Measurements from ENCODE around the gene ATP6V1A.

The ATP6V1A gene

GRCh38 chr3:113758389-113759024 is 11.7 kb downstream of the ATP6V1A start:
- no peak for DNase-seq
- no peak for TF ChIP-seq CTCF (IDR thresholded peaks at IDR 0.05; ENCODE audit: borderline replicate concordance, extremely low read depth, low read length, poor library complexity, severe bottlenecking)
- no peak for TF ChIP-seq EZH2 (IDR thresholded peaks at IDR 0.05; ENCODE audit: borderline replicate concordance, low read depth, low read length, severe bottlenecking)
- Histone ChIP-seq H3K79me2 (ENCODE audit: insufficient read depth, low read length) (peaks cover 9% of the 10 kb centered on the region), H3K4me2 (ENCODE audit: insufficient read depth, low read length) (no peak overlapping the region), H3K36me3 (ENCODE audit: insufficient read depth, low read length) (no peaks in the 10 kb centered on the region), H4K20me1 (ENCODE audit: insufficient read depth, low read length) (no peaks in the 10 kb centered on the region), H3K9ac (ENCODE audit: low read depth, low read length) (no peak overlapping the region), H3K9me3 (ENCODE audit: insufficient read depth, low read length, severe bottlenecking) (no peaks in the 10 kb centered on the region), H3K4me1 (ENCODE audit: insufficient read depth, low read length) (no peaks in the 10 kb centered on the region), H2AFZ (ENCODE audit: low read depth, low read length) (no peak overlapping the region), H3K27ac (ENCODE audit: low read length) (no peak overlapping the region), H3K27me3 (ENCODE audit: insufficient read depth, low read length, poor library complexity) (no peaks in the 10 kb centered on the region), H3K4me3 (ENCODE audit: low read depth in 1 of 2, low read length in 2 of 2) (no peak overlapping the region)
- ATAC-seq (ENCODE audit: insufficient read depth, low read depth): no peak

- H3K27me3 ChIP-seq (ENCODE audit: insufficient read depth, low read length, poor library complexity): no peaks in the 10 kb centered on the region
- no peaks in the 10 kb centered on the region for H3K36me3 ChIP-seq (ENCODE audit: insufficient read depth, low read length)
- no peak overlapping the region for H3K4me3 ChIP-seq (ENCODE audit: low read depth in 1 of 2, low read length in 2 of 2)
- H4K20me1 ChIP-seq (ENCODE audit: insufficient read depth, low read length): no peaks in the 10 kb centered on the region
- H3K4me2 ChIP-seq (ENCODE audit: insufficient read depth, low read length): no peak overlapping the region
- no peak overlapping the region for H3K27ac ChIP-seq (ENCODE audit: low read length)
- H3K9ac ChIP-seq (ENCODE audit: low read depth, low read length): no peak overlapping the region
- no peaks in the 10 kb centered on the region for H3K79me2 ChIP-seq (ENCODE audit: insufficient read depth, low read length)
- TF ChIP-seq CTCF (IDR thresholded peaks at IDR 0.05; ENCODE audit: borderline replicate concordance, extremely low read depth, low read length, poor library complexity, severe bottlenecking): no peak
- TF ChIP-seq EZH2 (IDR thresholded peaks at IDR 0.05; ENCODE audit: borderline replicate concordance, low read depth, low read length, severe bottlenecking): no peak
- no peaks in the 10 kb centered on the region for H3K4me1 ChIP-seq (ENCODE audit: insufficient read depth, low read length)
- no peak overlapping the region for H2AFZ ChIP-seq (ENCODE audit: low read depth, low read length)
- ATAC-seq (ENCODE audit: insufficient read depth, low read depth) (no peak), DNase-seq (no peak)
- no peaks in the 10 kb centered on the region for H3K9me3 ChIP-seq (ENCODE audit: insufficient read depth, low read length, severe bottlenecking)
Observed at GRCh38 chr3:113764698-113765097, 17.9 kb downstream of the ATP6V1A start.

- H3K27ac ChIP-seq (ENCODE audit: low read length): no peak overlapping the region
- H3K4me3 ChIP-seq (ENCODE audit: low read depth in 1 of 2, low read length in 2 of 2): no peak overlapping the region
- H3K4me2 ChIP-seq (ENCODE audit: insufficient read depth, low read length): no peak overlapping the region
- H3K9me3 ChIP-seq (ENCODE audit: insufficient read depth, low read length, severe bottlenecking): no peaks in the 10 kb centered on the region
- TF ChIP-seq CTCF (IDR thresholded peaks at IDR 0.05; ENCODE audit: borderline replicate concordance, extremely low read depth, low read length, poor library complexity, severe bottlenecking): no peak
- no peak for TF ChIP-seq EZH2 (IDR thresholded peaks at IDR 0.05; ENCODE audit: borderline replicate concordance, low read depth, low read length, severe bottlenecking)
- H3K79me2 ChIP-seq (ENCODE audit: insufficient read depth, low read length): 0 out of 2 replicates have a peak, but pooled peaks cover 2% of the 10 kb centered on the region
- DNase-seq: no peak
- no peak overlapping the region for H3K9ac ChIP-seq (ENCODE audit: low read depth, low read length)
- H4K20me1 ChIP-seq (ENCODE audit: insufficient read depth, low read length): peaks cover 4% of the 10 kb centered on the region
- no peaks in the 10 kb centered on the region for H3K36me3 ChIP-seq (ENCODE audit: insufficient read depth, low read length)
- no peak for ATAC-seq (ENCODE audit: insufficient read depth, low read depth)
- H3K4me1 ChIP-seq (ENCODE audit: insufficient read depth, low read length): peaks cover 13% of the 10 kb centered on the region
- H2AFZ ChIP-seq (ENCODE audit: low read depth, low read length): no peak overlapping the region
- H3K27me3 ChIP-seq (ENCODE audit: insufficient read depth, low read length, poor library complexity): no peaks in the 10 kb centered on the region
Observed at GRCh38 chr3:113769551-113769950, 22.7 kb downstream of the ATP6V1A start.

All from DND-41 (cell line).